Upper lobe of left lung (tissue), 4 donors: ENCODE results near the gene CNTFR.

ENCODE experiments used
- POLR2AphosphoS5 ChIP-seq, 2 donors: sonication (generic); formaldehyde crosslinking; IDR thresholded peaks; one replicate each; pipeline ENCODE4 v1.5.1; 2017; ENCODE audit warnings: antibody characterized with exemption in 2 of 2
- TF ChIP-seq, protein P1 (sequence below), 6 experiments: fragments of 450-650 bp in 4 of 6; fragments of 200-600 bp in 2 of 6; sonication (generic) in 2 of 6; IDR thresholded peaks; one replicate each; pipeline ENCODE4 v1.5.1; 2016 to 2019; ENCODE audit warnings: antibody characterized with exemption in 6 of 6

DNA sequence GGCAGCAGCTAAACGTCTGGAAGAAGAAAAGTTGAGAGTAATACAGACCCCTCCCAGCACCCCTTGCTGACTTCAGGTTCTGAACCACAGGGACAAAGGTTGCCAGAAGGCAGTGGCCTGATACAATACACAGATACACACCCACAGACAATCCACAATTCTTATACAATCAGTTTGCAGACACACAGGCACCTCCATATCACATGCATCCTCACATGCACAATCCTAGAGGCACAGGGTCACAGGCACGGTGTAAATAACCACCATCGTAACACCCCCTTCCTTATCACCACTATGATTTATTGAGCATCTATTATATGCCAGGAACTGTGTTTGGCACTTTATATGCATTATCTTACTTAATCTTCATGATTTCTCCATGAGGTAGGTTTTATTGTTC, 8.2 kb downstream of the CNTFR start:
- TF ChIP-seq POLR2AphosphoS5 (IDR thresholded peaks at IDR 0.05) = no peak
- TF ChIP-seq, protein P1, sequence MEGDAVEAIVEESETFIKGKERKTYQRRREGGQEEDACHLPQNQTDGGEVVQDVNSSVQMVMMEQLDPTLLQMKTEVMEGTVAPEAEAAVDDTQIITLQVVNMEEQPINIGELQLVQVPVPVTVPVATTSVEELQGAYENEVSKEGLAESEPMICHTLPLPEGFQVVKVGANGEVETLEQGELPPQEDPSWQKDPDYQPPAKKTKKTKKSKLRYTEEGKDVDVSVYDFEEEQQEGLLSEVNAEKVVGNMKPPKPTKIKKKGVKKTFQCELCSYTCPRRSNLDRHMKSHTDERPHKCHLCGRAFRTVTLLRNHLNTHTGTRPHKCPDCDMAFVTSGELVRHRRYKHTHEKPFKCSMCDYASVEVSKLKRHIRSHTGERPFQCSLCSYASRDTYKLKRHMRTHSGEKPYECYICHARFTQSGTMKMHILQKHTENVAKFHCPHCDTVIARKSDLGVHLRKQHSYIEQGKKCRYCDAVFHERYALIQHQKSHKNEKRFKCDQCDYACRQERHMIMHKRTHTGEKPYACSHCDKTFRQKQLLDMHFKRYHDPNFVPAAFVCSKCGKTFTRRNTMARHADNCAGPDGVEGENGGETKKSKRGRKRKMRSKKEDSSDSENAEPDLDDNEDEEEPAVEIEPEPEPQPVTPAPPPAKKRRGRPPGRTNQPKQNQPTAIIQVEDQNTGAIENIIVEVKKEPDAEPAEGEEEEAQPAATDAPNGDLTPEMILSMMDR (IDR thresholded peaks at IDR 0.05) = no peak
